ENCODE results near the gene GNPDA1. TPM values are rescaled to one million over a fixed set of nuclear protein-coding genes. Genes with fewer than 3 reads are reported as not detected.

Gene GNPDA1
- total and polyA plus RNA-seq, 2 of the 8 experiments (the other 6 are each of a cell fraction or from before 2014, with no cell fraction given): 33.0 to 94.3 TPM

GRCh38 chr5:142048272-142048671, 35.4 kb upstream of the GNPDA1 start (continued):
- TF ChIP-seq GABPA (IDR thresholded peaks at IDR 0.05; ENCODE audit: borderline replicate concordance, insufficient read depth, low read length) (no peak), KDM5A (IDR thresholded peaks at IDR 0.05; ENCODE audit: low read length) (no peak), SP4 (IDR thresholded peaks at IDR 0.05; ENCODE audit: low read length) (no peak), JUN (IDR thresholded peaks at IDR 0.05; ENCODE audit: low read depth, low read length) (no peak), SIN3A (conservative IDR thresholded peaks at IDR 0.05 in 1 of 2, IDR thresholded peaks at IDR 0.05 in 1 of 2; ENCODE audit: low read depth in 1 of 2, low read length in 2 of 2) (no peak)

All from H1 (cell line).